HepG2 (cell line): ENCODE data around the gene B4GALT1. TPM values are rescaled to one million over a fixed set of nuclear protein-coding genes. Genes with fewer than 3 reads are reported as not detected.
A peak's percentile ranks its signal among the peaks of the same experiment; 100 is the strongest.

ENCODE experiments used
- CHD2 ChIP-seq: IDR thresholded peaks from 2 replicates; pipeline ENCODE4 v1.6.1; 2011; ENCODE audit warnings: low read depth, low read length, improper control_type of control experiment
- DNMT1 ChIP-seq: sonication (generic); formaldehyde crosslinking; IDR thresholded peaks from 2 replicates; pipeline ENCODE4 v1.5.1; 2020; ENCODE audit warnings: mild to moderate bottlenecking, missing genetic modification reagents
- GRHL1 ChIP-seq: sonication (generic); formaldehyde crosslinking; conservative IDR thresholded peaks from 2 replicates; pipeline ENCODE4 v1.8.0; 2022; ENCODE audit warnings: missing genetic modification reagents
- HOXD1 ChIP-seq: sonication (generic); formaldehyde crosslinking; IDR thresholded peaks from 2 replicates; pipeline ENCODE4 v1.5.0; 2020; ENCODE audit warnings: missing genetic modification reagents
- MED8 ChIP-seq: sonication (generic); formaldehyde crosslinking; IDR thresholded peaks from 2 replicates; pipeline ENCODE4 v1.8.1; 2023; ENCODE audit warnings: mild to moderate bottlenecking, missing genetic modification reagents; ENCODE audit not compliant: insufficient replicate concordance
- MXD4 ChIP-seq: IDR thresholded peaks from 2 replicates; pipeline ENCODE4 v1.6.1; 2016; ENCODE audit warnings: mild to moderate bottlenecking, missing biosample characterization, missing genetic modification reagents
- NFE2 ChIP-seq: sonication (generic); formaldehyde crosslinking; IDR thresholded peaks from 2 replicates; pipeline ENCODE4 v1.4.0; 2020; ENCODE audit warnings: missing genetic modification reagents
- NR2F6 ChIP-seq, 2 experiments: IDR thresholded peaks; 2 replicates each; pipeline ENCODE4 v1.6.1; 2016; ENCODE audit warnings: antibody characterized with exemption in 1 of 2, mild to moderate bottlenecking in 1 of 2
- PHB2 ChIP-seq: fragments of 450-650 bp; IDR thresholded peaks from 2 replicates; pipeline ENCODE4 v1.6.1; 2018; ENCODE audit not compliant: partially characterized antibody
- PREB ChIP-seq: sonication (generic); formaldehyde crosslinking; IDR thresholded peaks from 2 replicates; pipeline ENCODE4 v1.4.0; 2020; ENCODE audit warnings: missing genetic modification reagents
- TERF1 ChIP-seq: sonication (generic); formaldehyde crosslinking; IDR thresholded peaks from 2 replicates; pipeline ENCODE4 v1.8.0; 2022; ENCODE audit warnings: mild to moderate bottlenecking, missing genetic modification reagents, moderate library complexity
- THRA ChIP-seq: sonication (generic); formaldehyde crosslinking; IDR thresholded peaks from 2 replicates; pipeline ENCODE4 v1.4.0; 2020; ENCODE audit warnings: missing genetic modification reagents, borderline replicate concordance
- WIZ ChIP-seq: sonication (generic); formaldehyde crosslinking; IDR thresholded peaks from 2 replicates; pipeline ENCODE4 v1.5.1; 2020; ENCODE audit warnings: mild to moderate bottlenecking, missing genetic modification reagents
- ZFP37 ChIP-seq: sonication (generic); formaldehyde crosslinking; IDR thresholded peaks from 2 replicates; pipeline ENCODE4 v1.4.0; 2020; ENCODE audit warnings: missing genetic modification reagents, borderline replicate concordance
- ZNF687 ChIP-seq: sonication (generic); formaldehyde crosslinking; IDR thresholded peaks from 2 replicates; pipeline ENCODE4 v1.5.1; 2020; ENCODE audit warnings: mild to moderate bottlenecking, missing genetic modification reagents, moderate library complexity
- polyA plus RNA-seq, 8 experiments: library from polyadenylated mRNA; depleted of rRNA in 3 of 8; stranded (reverse) in 7 of 8; unstranded in 1 of 8; fragments of >200 nt; fragmentation: Illumina TruSeq in 4 of 8; extraction: Trizol in 4 of 8; gene quantifications; 2 replicates each; pipeline versions ENCODE4 v1.2.1 to v1.2.3, GENCODE V29; 2011 to 2016; ENCODE audit warnings: low read depth in 4 of 8, missing spikeins in 1 of 8, mixed read lengths in 1 of 8; ENCODE audit not compliant: insufficient read depth in 1 of 8
- total RNA-seq, 5 experiments: library from RNA; depleted of rRNA; stranded (reverse); fragments of >200 nt; fragmentation: Illumina TruSeq; extraction: Trizol; gene quantifications; 2 replicates each; pipeline ENCODE4 v1.2.3, GENCODE V29; 2016; ENCODE audit warnings: low read depth in 1 of 5

Gene B4GALT1
- total and polyA plus RNA-seq, 2 of the 13 experiments (the other 11 are each of a cell fraction or from before 2014, with no cell fraction given) = 15.7 to 33.5 TPM

- no peak for TF ChIP-seq TERF1 (CRISPR knock-in tag)
- no peak for TF ChIP-seq ZNF687
- peak; percentile 99 for TF ChIP-seq NR2F6 (IDR thresholded peaks at IDR 0.05)
- TF ChIP-seq NR2F6 (CRISPR knock-in tag; IDR thresholded peaks at IDR 0.05) = peak; percentile 99
- TF ChIP-seq DNMT1 = no peak
- no peak for TF ChIP-seq PREB (CRISPR knock-in tag)
- peak; percentile 63 for TF ChIP-seq MXD4 (CRISPR knock-in tag)
- no peak for TF ChIP-seq NFE2 (CRISPR knock-in tag)
- TF ChIP-seq HOXD1 (CRISPR knock-in tag) = 0 out of 2 replicates have a peak, but pooled peaks have one; percentile 70
- TF ChIP-seq THRA = no peak
- no peak for TF ChIP-seq WIZ
- TF ChIP-seq MED8 (CRISPR knock-in tag) = no peak
- TF ChIP-seq CHD2 = no peak
- no peak for TF ChIP-seq GRHL1 (CRISPR knock-in tag)
- no peak for TF ChIP-seq ZFP37
- no peak for TF ChIP-seq PHB2
Observed at GRCh38 chr9:33165263-33166151, 1.6 kb downstream of the B4GALT1 start (continued).
